ENCODE data around the gene ATP6V1A. TPM values are rescaled to one million over a fixed set of nuclear protein-coding genes. Genes with fewer than 3 reads are reported as not detected.

The ATP6V1A gene
- total and polyA plus RNA-seq, 2 of the 13 experiments (the other 11 are each of a cell fraction or from before 2014, with no cell fraction given) = 23.4 to 95.1 TPM

GRCh38 chr3:113746548-113747282 lies at the start of gene ATP6V1A (continued):
- TF ChIP-seq THAP9 (CRISPR knock-in tag; IDR thresholded peaks at IDR 0.05; ENCODE audit: borderline replicate concordance) (0 out of 2 replicates have a peak, but pooled peaks have one; percentile 69), ZNF652 (CRISPR knock-in tag; IDR thresholded peaks at IDR 0.05; ENCODE audit: borderline replicate concordance, low read depth) (peak; percentile 87), ZNF776 (CRISPR knock-in tag; IDR thresholded peaks at IDR 0.05) (no peak), PCBP1 (IDR thresholded peaks at IDR 0.05; ENCODE audit: borderline replicate concordance, low read depth, low read length) (peak; percentile 72; the same call in 1 of the 2 replicates), GTF2F1 (IDR thresholded peaks at IDR 0.05; ENCODE audit: low read length) (peak; percentile 82; the same call in 1 of the 2 replicates), HDAC1 (CRISPR knock-in tag; IDR thresholded peaks at IDR 0.05) (peak; percentile 11; the same call in 1 of the 2 replicates), LCORL (IDR thresholded peaks at IDR 0.05) (peak; percentile 64; the same call in 1 of the 2 replicates), LCORL (CRISPR knock-in tag; IDR thresholded peaks at IDR 0.05) (no peak), GMEB1 (CRISPR knock-in tag; IDR thresholded peaks at IDR 0.05; ENCODE audit: borderline replicate concordance) (0 out of 2 replicates have a peak, but pooled peaks have one; percentile 10), HCFC1 (IDR thresholded peaks at IDR 0.05; ENCODE audit: low read depth, low read length) (peak; percentile 37; the same call in 1 of the 2 replicates), IKZF5 (CRISPR knock-in tag; IDR thresholded peaks at IDR 0.05) (peak; percentile 19; the same call in 1 of the 2 replicates), IRF9 (CRISPR knock-in tag; IDR thresholded peaks at IDR 0.05; ENCODE audit: borderline replicate concordance) (peak; percentile 64; the same call in 1 of the 2 replicates), KDM5A (IDR thresholded peaks at IDR 0.05; ENCODE audit: borderline replicate concordance, low read length) (peak; percentile 75), ZNF576 (CRISPR knock-in tag; IDR thresholded peaks at IDR 0.05) (no peak), ZBTB25 (CRISPR knock-in tag; IDR thresholded peaks at IDR 0.05) (peak; percentile 33; the same call in 1 of the 2 replicates), ZNF17 (CRISPR knock-in tag; IDR thresholded peaks at IDR 0.05) (no peak), ZNF496 (CRISPR knock-in tag; IDR thresholded peaks at IDR 0.05; ENCODE audit: insufficient replicate concordance) (no peak), BHLHE40 (IDR thresholded peaks at IDR 0.05; ENCODE audit: low read length) (peak; percentile 91), BCL6 (CRISPR knock-in tag; IDR thresholded peaks at IDR 0.05) (no peak), ZNF768 (CRISPR knock-in tag; IDR thresholded peaks at IDR 0.05) (peak; percentile 44; the same call in 1 of the 2 replicates), MIER3 (CRISPR knock-in tag; IDR thresholded peaks at IDR 0.05; ENCODE audit: borderline replicate concordance) (peak; percentile 11; the same call in 1 of the 2 replicates)
